HG03066 (cell line): ENCODE measurements around the gene SCRN2.

Experiments
- ATAC-seq: cut with Tn5 transposase; IDR thresholded peaks from one replicate; pipeline ENCODE4 v1.9.1; 2021; ENCODE audit warnings: low read depth; ENCODE audit not compliant: unreplicated experiment

The SCRN2 gene

GRCh38 chr17:47822785-47823184 lies 18.3 kb downstream of the SCRN2 start:
- no peak for ATAC-seq

DNA sequence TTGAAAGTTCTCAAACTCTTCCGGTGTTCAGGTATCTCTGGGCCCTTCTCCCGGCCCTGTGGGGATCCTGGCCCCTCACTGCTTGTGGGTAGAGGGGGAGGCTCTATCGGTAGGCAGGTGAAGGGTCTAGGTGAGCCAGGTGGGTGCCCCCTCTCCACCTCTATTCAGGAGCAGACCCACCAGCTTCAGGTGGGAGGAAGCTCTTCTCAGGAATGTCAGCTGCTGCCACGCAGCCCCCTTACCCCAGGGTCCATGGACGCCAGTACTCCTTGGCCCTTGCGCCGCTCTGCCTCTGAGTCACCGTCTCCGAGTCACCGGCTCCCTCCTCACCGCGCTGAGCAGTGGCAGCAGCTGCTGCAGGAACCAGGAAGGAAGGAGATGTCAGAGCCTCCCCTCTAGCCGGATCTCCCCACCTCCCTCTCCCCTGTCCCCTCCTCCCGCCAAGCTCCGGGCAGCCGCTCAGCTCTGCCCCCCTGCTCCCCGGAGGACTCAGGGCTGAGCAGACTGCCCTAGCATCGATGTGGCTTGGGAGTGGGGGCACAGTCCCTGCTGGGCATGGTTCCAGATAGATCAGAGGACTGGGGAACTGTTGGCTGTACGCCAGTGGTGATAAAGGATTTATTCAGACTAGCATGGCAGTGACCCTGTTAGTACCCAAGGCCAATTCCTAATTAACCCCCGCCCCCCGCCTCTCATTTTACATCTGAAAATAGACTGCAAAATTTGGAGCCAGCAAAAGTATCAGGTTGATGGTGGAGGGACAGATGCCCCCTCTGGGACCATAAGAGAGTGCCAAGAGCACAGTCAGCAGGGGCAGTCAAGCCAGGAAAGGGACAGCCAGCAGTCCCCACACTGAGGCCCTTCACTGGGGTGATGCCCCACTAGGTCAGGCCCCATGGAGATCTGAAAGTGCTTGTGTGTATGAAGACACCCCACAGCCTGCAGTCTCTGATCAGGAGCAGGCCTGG lies 19.4 kb downstream of the SCRN2 start, which contains the start of gene OSBPL7:
OSBPL7 (minus strand) TSS at position 371 of the 968 bp plus-strand sequence. CDS start 1,516 bp downstream, outside the sequence.
- peak; percentile 76 for ATAC-seq

GRCh38 chr17:47821031-47821423 lies 20.0 kb downstream of the SCRN2 start:
- no peak for ATAC-seq

DNA sequence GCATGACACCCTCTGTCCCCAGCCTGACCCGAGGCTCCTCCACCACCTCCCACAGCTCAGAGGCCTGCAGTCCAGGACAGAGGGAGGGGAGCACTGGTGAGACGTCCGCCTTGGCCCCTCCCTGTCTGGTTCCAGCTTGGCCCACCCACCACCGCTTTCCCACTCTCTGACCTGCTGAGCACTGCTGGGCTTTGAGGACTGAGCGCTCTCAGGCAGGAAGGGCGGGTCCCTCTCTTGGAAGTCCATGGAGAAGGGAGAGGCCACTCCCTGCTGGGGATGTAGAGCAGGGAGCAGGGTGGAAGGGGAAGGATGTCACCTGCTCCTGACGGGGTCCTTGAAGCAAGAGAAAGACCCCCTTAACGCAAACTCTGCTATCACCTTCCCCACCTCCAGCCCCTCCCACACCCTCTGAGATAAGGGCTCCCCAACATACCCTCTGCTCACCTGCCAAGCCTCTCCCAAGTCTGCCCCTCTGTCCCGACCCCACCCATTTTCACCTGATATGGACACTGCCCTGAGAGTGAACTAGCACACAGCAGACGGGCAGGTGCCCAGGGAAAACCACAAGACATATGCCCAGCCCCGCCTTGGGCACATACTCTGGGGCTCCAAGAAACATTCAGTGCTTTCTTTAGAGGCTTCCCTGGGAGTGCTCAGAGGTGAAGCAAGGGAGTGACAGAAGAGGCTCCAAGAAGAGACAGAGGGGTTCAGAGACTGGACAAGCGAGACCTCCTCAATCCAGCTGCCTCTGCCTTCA lies 20.9 kb downstream of the SCRN2 start:
- no peak for ATAC-seq

DNA sequence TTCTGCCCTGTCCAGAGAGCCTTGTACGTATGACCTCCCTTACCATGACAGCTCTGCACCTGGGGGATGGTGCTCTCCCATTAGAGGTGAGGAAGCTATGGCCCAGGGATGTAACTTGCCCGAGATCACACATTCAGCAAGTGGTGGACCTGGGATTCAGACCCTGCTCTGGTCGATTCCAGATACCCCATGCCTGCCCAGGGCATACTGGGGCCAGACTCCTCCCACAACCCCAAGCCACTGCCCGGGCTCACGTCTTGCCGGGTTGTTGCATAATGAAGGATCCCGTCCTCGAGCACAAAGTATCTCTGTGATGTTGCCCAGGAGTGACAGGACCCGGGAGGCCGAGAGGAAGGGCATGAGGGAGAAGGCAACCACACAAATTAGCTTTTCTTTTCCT lies 21.6 kb downstream of the SCRN2 start:
- ATAC-seq = no peak

GRCh38 chr17:47818002-47818695 lies 22.9 kb downstream of the SCRN2 start:
- ATAC-seq = no peak

DNA sequence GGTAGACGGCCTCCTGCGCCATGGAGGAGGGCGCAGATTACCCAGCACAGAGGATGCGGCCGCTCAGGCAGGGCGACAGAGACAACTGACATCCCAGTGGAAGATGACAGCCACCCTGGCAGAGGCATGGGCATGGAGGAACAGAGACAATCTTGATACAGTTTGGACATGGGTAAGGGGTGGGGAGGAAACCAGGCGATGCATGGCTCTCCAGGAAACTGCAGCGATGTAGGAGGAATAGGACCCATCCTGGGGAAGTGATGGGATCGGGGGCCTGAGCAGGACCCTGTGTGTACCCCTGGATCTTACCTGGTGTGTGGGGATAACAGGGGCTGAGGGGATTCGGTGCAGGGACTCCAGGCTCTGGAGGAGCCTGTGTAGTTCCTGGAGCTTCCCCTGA lies 24.1 kb downstream of the SCRN2 start:
- no peak for ATAC-seq

- ATAC-seq = no peak
Observed at GRCh38 chr17:47816111-47816735, 24.9 kb downstream of the SCRN2 start.

DNA sequence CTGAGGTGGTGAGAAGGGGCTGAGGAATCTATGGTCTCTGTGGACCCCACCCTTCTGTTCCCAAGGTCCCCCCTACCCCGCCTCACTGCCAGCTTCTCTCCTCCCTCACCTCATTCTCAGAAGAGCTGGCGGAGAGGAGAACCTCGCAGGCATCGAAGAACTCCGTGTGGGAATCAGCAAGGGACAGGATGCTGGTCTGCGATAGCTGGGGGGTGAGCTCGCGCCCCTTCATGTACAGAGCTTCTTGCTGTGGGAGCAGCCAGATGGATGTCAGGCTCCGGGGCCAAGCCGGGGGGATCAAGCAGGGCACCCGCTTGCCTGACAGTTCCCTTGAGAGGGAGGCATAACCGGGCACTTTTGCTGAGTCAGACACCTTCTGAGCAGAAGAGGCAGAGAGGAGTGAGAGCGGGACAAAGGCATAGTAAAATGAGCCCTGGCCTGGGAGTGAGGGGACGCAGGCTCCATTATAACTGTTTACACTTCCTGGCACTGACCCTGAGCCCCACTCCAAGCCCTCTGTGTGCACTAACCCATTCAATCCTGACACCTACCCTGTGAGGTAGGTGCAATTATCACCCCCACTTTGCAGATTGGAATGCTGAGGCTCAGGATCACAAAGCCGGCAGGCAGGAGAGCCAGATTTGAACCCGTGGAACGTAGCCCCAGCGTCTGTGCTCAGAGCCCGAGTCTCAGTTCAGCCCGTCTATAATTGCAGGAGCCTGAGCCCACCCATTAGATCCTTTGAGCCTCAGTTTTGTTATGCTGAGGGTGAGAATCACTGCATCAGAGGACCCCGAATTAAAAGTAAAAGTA lies 25.8 kb downstream of the SCRN2 start:
- no peak for ATAC-seq

DNA sequence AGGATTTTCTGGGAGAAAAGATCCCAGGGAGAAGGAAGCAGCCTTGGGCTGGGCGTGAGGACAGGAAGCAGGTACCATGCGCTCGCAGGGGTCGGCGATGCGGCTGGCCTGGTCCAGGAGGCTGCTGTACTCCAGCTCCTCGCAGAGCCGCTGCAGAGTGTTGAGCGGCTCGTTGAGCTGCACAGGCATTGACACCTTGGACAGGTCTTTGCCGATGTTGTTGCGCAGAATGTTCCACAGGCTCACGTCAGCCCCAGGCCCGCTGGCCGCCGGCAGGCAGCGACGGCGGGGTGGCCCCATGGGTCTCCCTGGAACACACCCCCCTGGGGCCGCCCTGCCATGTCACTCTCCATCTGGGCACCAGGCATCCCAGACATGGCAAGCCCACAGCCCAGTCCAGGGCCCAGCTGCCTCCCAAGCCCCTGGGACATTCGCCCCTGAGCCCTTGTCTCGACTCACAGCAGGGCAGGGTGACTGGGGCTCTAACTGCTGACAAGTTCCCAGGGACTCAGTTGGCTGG lies 27.5 kb downstream of the SCRN2 start:
- no peak for ATAC-seq

DNA sequence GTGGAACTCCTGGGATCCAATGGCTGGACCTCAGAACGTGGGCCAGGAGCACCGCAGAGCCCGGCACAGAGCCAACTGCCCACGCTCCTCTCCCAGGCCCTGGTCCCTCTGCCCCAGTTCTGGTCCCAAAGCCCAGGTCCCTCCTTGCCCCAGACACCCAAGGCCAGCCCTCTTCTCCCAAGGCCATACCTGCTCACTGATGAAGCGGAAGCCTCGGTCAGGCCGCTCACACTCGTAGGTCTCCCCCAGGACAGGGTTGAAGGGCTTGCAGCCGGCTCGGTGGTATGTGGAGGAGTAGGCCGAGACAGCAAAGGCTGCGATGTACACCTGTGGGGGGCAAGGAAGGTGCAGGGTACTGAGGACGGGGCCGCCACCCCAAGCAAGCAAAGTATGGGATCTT lies 28.0 kb downstream of the SCRN2 start:
- ATAC-seq = no peak

GRCh38 chr17:47812146-47812920 lies 28.7 kb downstream of the SCRN2 start:
- ATAC-seq = no peak

GRCh38 chr17:47811709-47812108 lies 29.4 kb downstream of the SCRN2 start:
- ATAC-seq = no peak

- no peak for ATAC-seq
Observed at GRCh38 chr17:47810901-47811635, 30.0 kb downstream of the SCRN2 start.

DNA sequence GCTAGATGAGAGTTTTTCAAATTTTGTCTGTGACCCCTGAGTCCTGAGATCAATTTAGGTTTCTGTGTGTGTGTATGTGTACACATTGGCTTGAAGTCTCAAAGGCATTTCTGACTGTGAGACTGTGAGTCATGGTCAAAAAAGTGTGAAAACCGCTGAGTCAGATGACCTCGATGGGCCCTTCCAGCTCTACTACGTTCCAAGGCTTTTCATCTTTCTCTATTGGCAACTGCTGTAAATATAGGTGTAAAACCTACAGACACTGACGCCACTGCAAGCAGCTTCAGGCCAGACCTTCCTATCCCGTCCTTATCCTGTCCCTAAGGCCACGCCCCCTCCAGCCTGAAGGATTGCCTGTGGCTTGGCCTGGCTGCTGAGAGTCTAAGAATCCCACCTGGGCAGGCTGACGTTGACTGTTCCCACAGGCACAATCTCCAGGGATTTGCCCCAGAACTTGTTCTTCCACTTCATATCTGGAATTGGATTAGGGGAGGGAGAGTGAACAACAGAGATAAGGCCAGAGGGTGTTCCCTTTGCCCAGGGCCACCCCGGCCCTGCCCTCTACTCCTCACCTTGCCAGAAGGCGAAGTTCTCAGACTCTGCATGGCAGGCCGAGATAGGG lies 30.8 kb downstream of the SCRN2 start:
- ATAC-seq = no peak

GRCh38 chr17:47808830-47809480 lies 32.1 kb downstream of the SCRN2 start:
- ATAC-seq = no peak
